WI38 (cell line): ENCODE results near the gene EVX2.

Experiments used
- H3K4me3 ChIP-seq: 2 replicates; pipeline ENCODE4 v1.5.1; 2011; ENCODE audit warnings: low read depth, mild to moderate bottlenecking, control low read depth, low read length
- CTCF ChIP-seq: IDR thresholded peaks from 2 replicates; pipeline ENCODE4 v1.5.1; 2012; ENCODE audit warnings: low read depth, mild to moderate bottlenecking, control low read depth, low read length

The EVX2 gene

DNA sequence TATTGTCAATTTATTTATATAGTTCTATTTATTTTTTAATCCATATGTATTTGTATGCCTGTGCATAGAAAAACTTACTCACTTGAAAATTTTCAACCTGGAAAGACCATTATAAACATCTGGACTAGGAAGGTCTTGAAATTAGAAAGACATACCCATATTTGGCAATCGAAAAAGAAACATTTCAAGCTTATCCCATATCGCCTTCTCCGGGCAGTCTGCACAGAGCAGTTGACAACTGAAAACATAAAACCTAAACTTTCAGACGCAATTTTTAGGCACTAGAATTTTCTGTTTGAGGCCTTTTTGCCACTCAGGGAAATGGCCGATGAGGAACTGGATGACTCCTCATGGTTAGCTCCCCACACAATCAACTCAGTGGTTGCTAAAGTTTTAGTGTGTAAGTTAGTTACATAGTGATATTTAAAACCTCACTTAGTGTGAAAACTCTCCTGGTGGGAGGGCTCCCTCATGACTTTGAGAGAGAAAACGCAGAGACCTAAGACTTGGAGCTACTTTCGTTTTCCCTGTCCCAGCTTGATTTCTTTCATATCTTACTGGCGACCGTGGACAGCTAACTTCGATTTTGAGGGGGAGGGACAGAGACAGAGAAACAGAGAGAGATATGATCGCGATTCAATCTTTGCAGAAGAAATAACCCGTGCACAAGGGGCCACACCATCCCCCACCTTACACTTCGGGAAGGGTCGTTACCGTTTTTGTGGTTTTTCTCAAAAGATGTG, 12.7 kb upstream of the EVX2 start:
- peak overlapping the region; percentile 57 for H3K4me3 ChIP-seq
- TF ChIP-seq CTCF, result no peak

DNA sequence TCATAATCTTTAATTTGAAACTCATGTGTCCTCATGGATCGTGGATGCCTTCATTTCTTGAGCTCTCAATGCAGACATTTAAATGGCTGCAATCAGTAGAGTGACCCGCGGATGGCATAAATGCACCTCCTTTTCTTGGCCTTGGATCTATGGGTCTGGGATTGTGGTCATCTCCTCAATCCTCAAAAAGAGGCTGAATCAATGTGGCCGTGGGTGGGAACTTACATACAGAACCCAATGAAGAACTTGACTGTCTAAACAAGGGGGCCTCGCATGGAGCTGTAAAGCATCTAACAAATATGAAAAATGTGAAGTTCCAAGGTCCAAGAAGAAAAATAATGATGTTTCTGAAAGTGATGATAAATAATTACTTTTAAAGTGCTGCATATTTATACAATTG, 11.7 kb upstream of the EVX2 start:
- TF ChIP-seq CTCF, result no peak
- no peak overlapping the region for H3K4me3 ChIP-seq

GRCh38 chr2:176094349-176094748, 10.6 kb upstream of the EVX2 start:
- H3K4me3 ChIP-seq, result no peak overlapping the region
- no peak for TF ChIP-seq CTCF

- H3K4me3 ChIP-seq, result no peak overlapping the region
These were observed 10.1 kb upstream of the EVX2 start for GRCh38 chr2:176093898-176094249.

DNA sequence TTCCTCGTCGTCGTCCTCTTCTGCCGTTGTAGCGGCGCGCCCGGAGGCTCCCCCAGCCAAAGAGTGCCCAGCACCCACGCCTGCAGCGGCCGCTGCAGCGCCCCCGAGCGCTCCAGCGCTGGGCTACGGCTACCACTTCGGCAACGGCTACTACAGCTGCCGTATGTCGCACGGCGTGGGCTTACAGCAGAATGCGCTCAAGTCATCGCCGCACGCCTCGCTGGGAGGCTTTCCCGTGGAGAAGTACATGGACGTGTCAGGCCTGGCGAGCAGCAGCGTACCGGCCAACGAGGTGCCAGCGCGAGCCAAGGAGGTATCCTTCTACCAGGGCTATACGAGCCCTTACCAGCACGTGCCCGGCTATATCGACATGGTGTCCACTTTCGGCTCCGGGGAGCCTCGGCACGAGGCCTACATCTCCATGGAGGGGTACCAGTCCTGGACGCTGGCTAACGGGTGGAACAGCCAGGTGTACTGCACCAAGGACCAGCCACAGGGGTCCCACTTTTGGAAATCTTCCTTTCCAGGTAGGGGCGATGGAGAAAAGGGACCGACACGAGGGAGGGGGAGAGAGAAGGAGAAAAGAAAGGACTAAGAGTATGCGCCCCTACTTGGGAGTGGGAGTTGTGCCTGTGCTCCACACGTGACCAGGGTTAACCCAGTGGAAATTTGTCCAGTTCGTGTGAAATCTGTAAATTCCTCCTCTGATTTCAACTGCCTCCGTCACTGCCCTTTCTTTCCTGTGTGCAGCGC, 9.6 kb upstream of the EVX2 start:
- 0 out of 2 replicates have a peak overlapping the region, but pooled peaks have one; percentile 30 for H3K4me3 ChIP-seq
- no peak for TF ChIP-seq CTCF

More at GRCh38 chr2:176093898-176094249, 10.1 kb upstream of the EVX2 start:
- no peak for TF ChIP-seq CTCF

- 0 out of 2 replicates have a peak within 1 kb of the TSS, but pooled peaks have one; percentile 30 for H3K4me3 ChIP-seq
- TF ChIP-seq CTCF, result no peak
These were observed 8.7 kb upstream of the EVX2 start, which contains the start of gene HOXD13 for GRCh38 chr2:176092270-176093144. TSS of gene HOXD13 (plus strand) at chr2:176092721. CDS start at chr2:176092891, 170 bp downstream.
